Measurements from ENCODE around the gene AP1AR.

- TF ChIP-seq POLR2A (IDR thresholded peaks at IDR 0.05) = no peak
- TF ChIP-seq CTCF (IDR thresholded peaks at IDR 0.05) = no peak
- no peak for TF ChIP-seq EP300 (IDR thresholded peaks at IDR 0.05)
Measured at GRCh38 chr4:112318239-112319142, 86.9 kb downstream of the AP1AR start.

Data from stomach (tissue), 4 donors.